ENCODE data around the gene C12orf50.
"Not testable (repeated sequence)": the region's sequence is repeated elsewhere in the genome, so short reads cannot be mapped to it uniquely, and the experiment has no call there.

The C12orf50 gene

DNA sequence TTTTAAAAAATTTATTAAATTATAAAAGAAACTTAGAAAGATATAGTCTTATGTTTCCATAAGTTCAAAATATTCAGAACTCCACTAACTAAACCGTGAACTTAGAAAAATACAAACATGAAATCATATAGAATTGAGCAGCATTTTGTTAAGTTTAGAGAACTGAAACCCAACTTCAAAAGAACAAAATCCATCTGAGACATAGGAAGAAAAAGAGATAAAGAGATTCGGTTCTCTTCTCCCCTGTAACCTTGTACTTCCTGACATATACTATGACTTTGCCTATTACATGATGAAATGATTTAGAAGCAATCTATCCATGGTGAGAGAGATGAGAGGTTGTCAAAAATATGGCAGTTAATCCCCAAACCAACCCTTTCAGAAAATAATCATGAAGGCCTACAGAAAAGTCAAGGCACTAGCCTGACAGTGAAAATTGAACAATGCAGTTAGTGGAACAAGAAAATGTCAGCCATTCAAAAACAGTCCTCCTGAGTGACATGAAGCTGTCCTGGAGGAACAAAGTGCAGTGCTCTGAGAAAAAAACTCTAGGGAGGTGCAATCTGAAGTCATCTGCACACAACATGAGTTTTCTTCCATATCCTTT, 44.0 kb downstream of the C12orf50 start:
- no peak for DNase-seq

DNA sequence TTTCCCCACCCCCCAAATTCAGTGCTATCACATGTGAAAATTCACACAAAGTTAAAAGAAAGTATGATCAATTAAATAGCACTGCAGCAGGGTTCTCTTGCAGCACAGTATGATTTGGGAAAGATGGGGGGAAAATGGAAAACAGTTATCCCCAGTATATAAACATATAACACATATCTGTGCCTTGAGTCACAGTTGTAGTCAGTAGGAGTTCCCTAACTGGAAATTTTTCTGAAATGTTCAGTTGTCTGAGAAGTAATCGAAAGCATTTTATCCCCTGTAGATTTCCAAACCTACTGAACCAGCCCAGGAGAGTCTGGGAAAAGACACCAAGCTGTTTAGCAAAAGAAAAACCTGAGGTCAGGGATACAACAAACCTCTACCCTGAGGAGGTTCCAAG, 47.0 kb downstream of the C12orf50 start:
- no peak for DNase-seq

DNA sequence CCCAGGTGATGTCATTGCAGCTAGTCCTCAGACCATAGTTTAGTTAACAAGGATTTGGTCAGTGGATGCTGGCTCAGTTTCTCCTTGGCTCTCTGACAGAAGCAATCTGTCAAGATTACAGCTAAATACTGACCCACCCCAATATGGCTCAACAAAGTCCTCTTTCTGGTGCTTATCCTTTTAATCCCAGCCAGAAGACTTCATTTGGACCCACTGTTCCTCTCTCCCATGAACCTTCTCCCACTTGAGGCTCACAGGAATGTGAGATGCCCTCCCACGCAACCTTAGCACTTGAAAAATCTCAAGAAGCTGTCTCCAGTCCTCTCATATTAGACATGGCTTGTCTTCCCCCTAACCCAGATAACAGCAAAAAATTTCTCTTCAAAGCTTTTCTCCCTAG, 47.7 kb downstream of the C12orf50 start:
- no peak for DNase-seq

DNA sequence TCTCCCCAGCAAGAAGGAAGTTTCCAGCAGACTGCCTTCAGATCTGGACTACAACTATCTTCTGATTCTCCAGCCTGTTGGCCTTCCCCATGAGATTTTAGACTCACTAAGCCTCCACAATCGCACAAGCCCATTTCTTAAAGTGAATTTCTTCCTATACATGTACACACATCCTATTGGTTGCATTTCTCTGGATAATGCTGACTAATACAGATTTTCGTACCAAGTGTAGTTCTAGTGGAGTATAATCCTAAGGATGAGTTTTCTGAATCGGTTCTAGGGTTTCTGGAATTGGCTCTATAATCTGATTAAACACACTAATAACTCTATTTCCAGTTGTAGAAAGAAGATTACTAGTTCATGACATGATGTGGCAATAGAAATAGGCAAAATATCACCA, 53.3 kb downstream of the C12orf50 start:
- no peak for DNase-seq

DNA sequence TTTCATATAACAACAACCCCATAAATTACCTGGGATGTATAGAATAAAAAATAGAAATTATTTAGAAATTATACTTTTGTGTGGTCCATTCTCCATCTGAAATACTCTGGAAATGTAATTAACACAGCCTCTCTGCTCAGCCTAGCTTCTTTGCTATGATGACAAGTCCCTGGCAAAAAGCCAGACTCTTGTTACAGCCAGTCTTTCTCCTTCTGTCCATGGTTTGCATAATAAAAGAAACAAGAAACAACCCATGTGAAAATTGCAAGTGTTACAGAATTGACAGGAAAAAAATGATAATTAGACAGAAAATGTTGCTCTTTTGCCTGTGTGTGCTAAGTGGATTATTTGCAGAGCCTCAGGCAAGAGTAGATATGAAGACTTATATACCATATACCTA, 61.3 kb downstream of the C12orf50 start:
- DNase-seq, result no peak

DNA sequence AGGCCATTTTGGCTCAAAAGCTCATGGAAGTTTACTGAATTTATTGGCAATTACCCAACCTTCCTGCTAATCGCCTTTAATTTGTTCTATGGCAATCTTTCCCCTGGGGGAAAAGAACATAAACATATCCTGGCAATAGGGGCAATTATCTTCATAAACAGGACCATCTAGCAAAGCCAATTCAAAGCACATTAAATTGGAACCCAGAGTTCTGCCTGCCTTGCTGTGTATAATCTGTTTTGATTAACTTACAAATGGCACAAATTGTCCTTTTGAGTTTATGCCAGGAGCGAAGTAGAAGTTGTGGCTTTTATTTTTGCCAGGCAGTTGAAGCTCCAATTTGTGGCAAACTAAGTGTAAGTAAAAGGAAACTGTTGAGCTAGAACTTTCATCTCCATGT, 68.6 kb downstream of the C12orf50 start:
- DNase-seq, result no peak

DNA sequence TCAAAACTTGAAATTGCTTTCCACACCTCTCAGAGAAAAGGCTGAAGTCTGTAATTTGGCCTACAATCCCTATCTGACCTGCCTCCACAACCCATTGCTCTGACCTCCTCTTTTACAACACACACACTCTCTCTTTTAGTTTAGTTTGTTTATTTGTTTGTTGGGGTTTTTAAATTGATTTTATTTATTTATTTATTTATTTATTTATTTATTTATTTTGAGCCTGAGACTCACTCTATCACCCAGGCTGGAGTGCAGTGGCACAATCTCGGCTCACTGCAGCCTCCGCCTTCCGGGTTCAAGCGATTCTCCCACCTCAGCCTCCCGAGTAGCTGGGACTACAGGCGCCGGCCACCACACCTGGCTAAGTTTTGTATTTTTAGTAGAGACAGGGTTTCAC, 75.2 kb downstream of the C12orf50 start:
- not testable (repeated sequence) for DNase-seq

DNA sequence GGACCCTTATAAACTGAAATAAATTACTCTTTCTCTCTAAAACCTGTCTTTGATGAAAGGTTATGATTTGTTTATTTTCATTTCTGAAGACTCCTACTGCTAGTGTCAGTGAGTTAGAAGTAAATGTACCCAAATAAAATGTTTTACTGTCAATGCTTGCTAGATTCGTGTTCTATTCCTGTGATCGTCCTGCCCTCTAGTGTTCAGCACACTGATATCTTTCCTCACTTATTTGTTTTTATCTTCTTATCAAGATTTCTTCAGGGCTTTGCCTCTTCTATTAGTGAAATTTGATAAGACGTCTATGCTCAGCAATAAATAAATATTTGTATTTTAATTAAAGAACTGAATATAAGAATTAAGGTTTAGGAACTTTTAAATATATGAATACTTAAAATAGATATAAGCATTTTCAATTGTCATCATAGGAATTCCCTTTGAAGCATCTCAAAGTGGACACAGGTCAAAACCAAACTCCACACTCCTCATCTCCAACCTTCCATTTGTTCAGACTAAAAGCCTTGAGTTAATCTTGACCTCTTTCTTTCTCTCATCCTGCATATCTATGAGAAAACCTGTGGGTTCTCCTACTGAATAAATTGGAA, 75.8 kb downstream of the C12orf50 start:
- DNase-seq, result peak; percentile 0

DNA sequence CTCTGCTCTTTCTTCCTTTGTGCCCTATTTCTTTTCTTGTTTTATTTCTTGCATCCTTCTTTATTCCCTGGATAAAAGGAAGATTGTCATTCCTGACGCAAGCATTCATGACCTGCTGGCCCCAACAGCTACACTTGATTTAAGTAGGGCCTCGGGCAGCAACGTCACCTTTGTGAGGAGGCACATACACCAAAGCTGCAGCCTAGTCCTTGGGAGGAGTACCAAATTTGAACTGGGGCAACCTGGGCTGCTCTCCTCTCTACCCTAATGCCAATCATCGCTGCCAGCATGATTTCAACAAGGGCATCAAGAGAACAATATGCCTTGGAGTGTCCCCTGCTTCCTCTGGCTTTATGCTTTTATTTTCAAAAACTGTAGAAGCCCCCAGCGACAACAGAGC, 76.4 kb downstream of the C12orf50 start:
- DNase-seq, result no peak

DNA sequence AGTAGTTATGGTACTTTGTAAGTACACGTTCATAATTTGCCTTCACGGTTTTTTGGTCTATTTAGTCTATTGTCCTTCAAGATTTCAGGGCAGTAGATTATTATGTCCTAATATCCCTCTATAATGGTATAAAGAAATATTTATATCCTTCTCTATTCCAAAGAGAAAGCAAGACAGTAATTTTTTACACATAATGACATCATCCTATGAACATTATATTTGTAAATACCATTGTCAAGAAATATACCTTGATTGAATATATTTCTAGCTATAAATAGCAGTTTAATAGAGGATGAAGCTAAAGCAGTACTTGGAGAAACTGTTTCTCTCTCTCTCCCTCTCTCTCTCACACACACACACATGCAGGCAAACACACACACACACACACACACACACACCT, 77.0 kb downstream of the C12orf50 start:
- DNase-seq, result no peak

DNA sequence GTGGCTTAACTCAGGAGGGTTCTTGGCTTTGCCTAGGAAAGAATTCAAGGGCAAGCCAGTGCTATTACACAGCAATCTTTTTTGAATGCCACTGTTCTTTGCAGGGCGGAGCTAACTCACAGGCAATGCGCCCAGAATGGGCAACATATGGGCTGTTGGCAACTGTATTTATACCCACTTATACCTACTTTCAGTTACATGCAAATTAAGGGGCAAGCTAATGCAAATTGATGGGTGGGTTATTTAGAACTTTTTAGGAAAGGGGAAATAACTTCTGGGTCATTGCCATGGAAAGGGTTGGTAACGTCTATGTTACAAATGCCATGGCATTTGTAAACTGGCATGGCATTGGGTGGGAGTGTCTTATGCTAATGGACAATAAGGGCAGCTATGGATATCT, 85.4 kb downstream of the C12orf50 start:
- DNase-seq, result no peak

DNA sequence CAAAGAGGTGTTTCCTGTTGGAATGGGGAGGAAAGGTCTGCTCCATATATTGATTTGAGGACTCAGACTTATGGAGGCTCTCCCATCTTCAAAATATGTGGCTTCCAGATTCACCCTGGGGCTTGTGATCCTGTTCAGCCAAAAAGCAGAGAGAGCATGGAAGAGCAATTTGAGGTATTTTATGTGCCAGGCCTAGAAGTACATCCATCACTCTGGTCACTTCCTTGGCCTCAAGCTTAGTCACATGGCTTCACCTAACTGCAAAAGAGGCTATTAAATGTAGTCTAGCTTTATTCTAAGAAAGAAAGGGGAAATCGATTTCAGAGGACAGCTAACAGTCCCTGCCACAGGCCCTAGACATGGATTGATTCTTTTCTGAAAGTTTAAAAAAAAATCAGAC, 86.2 kb downstream of the C12orf50 start:
- DNase-seq, result no peak

DNA sequence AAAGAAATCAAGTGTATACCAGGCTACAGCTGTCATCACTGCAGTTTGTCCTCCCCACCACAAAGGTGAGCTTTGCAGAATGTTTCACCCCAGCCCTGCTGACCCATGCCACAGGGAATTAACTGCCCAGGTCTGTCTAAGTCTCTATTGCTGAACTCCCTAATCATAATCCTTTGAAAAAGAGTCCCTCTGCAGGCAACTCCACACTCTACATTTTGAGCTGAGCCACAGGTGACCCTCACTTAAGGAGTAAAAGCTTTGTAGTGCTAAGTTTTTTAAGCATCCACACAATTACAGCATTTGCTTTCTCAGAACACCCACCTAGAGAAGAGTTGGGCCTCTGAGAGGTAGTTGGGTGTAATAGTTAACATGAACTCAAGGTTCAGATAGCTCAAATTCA, 90.0 kb downstream of the C12orf50 start:
- no peak for DNase-seq

DNA sequence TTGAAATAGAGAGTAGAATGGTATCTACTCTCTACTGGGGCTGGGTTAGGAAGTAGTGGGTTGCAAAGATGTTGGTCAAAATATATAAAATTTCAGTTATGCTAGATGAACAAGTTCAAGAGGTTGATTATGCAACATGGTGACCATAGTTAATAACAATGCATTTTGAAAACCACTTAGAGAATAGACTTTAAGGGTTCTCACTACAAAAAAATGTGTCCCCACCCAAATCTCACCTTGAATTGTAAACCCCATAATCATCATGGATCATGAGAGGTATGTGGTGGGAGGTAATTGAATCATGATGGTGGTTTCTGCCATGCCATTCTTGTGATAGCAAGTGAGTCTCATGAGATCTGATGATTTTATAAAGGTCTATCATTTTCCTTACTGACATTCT, 94.0 kb downstream of the C12orf50 start:
- no peak for DNase-seq

DNA sequence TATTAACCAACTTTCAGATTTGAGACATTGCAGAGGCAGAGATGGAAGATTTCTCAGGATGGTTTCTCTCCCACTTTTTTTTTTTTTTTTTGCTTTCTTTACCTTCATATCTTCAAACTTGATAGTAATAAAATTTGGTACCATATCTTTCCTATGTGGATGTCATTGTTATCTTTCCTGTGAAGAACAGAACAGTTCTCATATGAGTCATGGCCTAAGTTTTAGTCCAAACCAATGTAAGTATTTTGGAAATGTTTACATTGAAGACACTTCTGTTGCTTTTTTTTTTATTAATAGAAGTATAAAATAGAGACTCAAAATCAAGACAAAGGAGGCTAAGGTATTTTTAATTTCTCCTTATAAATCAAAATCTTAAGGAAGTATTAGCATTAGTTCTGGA, 95.2 kb downstream of the C12orf50 start:
- DNase-seq, result no peak

DNA sequence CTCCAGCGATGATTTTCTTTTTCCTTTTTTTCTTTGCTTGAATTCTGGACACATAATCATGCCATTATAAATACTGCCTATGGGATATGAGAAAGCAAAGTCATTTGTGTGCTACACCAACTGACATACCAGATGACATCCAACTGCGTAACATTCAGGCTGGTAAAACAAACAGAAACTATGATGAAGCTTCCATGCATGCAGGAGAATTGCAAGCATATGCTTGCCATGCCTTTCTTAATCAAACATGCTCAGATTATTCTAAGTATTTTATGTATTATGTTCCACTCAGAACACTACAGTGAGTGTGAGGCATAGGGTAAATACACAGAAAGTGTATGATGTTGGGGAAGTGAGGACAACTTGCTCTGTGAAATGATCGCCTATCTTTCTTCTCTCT, 97.4 kb downstream of the C12orf50 start:
- DNase-seq, result no peak

DNA sequence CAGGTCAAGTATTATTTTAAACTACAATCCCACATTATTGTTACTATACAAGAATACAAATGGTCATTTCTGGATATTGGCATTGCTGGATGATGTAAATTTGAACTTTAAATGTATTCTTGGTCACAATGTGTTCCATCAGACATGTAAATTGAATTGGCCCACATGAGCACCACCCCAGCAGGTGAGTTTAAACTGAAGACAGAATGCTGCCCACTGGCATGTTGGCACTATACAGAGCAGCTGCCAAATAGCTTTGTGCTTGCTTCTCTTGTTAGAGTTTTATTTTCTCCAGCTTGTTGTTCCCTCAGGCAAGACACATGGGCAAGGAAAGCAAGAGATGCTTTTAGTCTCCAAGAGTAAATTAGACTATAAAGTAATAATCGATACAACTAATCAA, 98.6 kb downstream of the C12orf50 start:
- DNase-seq, result no peak
